Inflammatory macrophage (primary cell): Measurements from ENCODE around the gene KLHL36.

Source experiments
- DNase-seq, 2 donors: peaks; one replicate each; pipeline ENCODE4 v3.0.0-alpha.2; 2020 to 2022

KLHL36 gene

DNA sequence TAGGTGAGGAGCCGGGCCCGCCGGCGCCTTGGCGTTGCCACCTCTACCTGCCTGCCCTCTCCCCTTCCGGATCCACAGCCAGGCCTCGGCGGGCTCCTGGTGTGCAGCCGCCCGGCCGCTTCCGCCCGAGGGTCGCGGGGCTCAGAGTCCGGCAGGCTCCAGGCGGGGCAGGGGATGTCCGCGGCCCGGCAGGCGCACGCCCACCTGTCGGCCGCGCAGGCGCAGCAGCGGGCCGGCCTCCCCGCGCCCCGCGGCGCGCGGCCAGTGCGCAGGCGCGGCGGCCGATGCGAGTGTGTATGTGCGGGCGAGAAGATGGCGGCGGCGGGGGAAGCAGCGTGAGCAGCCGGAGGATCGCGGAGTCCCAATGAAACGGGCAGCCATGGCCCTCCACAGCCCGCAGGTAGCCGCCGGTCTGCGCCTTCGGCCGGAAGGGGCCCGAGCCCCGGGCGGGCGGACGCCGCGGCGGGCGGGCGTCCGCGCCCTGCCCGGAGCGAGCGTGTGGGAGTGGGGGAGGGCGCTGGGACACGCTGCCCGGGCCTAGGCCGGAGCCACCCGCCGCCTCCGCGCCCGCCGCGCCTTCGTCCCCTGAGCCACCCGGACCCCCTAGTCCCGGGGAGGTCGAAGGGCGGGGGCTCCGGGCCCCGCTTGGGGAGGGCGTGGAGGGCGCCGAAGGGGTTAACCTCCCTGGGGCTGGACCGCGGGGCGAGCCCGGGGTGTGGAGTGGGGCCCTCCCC is 51.6 kb downstream of the KLHL36 start, which contains the start of gene USP10:
Gene USP10, plus strand, starts transcription at position 289 of the 734 bp plus-strand sequence. Its CDS starts 91 bp downstream, at position 380.
- DNase-seq = peak; percentile 69 to 90

- DNase-seq = peak; percentile 25 to 40
These were observed 52.4 kb downstream of the KLHL36 start for GRCh38 chr16:84700446-84701300.

GRCh38 chr16:84703681-84704080 is 55.4 kb downstream of the KLHL36 start:
- DNase-seq = no peak

GRCh38 chr16:84704253-84704652 is 55.9 kb downstream of the KLHL36 start:
- no peak for DNase-seq

GRCh38 chr16:84706856-84707255 is 58.5 kb downstream of the KLHL36 start:
- peak in 1 of 2 donors; percentile 17 for DNase-seq

DNA sequence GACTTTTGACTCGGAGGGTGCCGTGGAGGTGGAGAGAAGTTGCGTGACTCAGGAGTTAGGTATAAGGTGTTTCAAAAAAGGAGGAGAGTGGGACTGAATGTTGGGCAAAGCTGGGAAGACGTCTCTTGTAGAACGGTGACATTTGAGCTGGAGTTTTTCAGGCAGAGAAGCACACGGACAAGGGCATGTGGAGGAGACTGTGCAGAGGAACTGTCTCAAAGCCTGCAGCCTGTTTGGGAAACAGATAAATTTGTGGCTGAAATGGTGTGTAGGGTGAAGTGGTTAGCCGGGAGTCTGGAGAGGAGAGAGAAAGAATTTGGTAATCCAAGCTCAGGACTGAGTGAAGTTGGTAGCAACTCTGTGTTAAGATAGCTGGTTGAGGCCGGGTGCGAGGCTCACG is 61.3 kb downstream of the KLHL36 start:
- no peak for DNase-seq

- no peak for DNase-seq
These were observed 62.4 kb downstream of the KLHL36 start for GRCh38 chr16:84710686-84711085.
